Measurements from ENCODE around the gene RELN. TPM values are rescaled to one million over a fixed set of nuclear protein-coding genes. Genes with fewer than 3 reads are reported as not detected.
A peak's percentile ranks its signal among the peaks of the same experiment; 100 is the strongest.
"Not testable (repeated sequence)": the region's sequence is repeated elsewhere in the genome, so short reads cannot be mapped to it uniquely, and the experiment has no call there.

RELN gene
- total RNA-seq, 1 experiment from 2014 or later, result 0.02 TPM

GRCh38 chr7:103944230-103944900 is 45.1 kb downstream of the RELN start:
- DNase-seq (ENCODE audit: low read depth), result no peak

- no peak for DNase-seq (ENCODE audit: low read depth)
Measured at GRCh38 chr7:103941976-103942375, 47.5 kb downstream of the RELN start.

GRCh38 chr7:103940382-103941268 is 48.8 kb downstream of the RELN start:
- DNase-seq (ENCODE audit: low read depth), result no peak

- no peak for DNase-seq (ENCODE audit: low read depth)
Measured at GRCh38 chr7:103937680-103938079, 51.8 kb downstream of the RELN start.

- no peak for DNase-seq (ENCODE audit: low read depth)
Measured at GRCh38 chr7:103936558-103936957, 52.9 kb downstream of the RELN start.

- no peak for DNase-seq (ENCODE audit: low read depth)
Measured at GRCh38 chr7:103934508-103934907, 55.0 kb downstream of the RELN start.

- no peak for DNase-seq (ENCODE audit: low read depth)
Measured at GRCh38 chr7:103932389-103932788, 57.1 kb downstream of the RELN start.

GRCh38 chr7:103929901-103930311 is 59.6 kb downstream of the RELN start:
- DNase-seq (ENCODE audit: low read depth), result no peak

- no peak for DNase-seq (ENCODE audit: low read depth)
Measured at GRCh38 chr7:103928581-103928980, 60.9 kb downstream of the RELN start.

GRCh38 chr7:103924184-103924583 is 65.3 kb downstream of the RELN start:
- no peak for DNase-seq (ENCODE audit: low read depth)

- DNase-seq (ENCODE audit: low read depth), result no peak
Measured at GRCh38 chr7:103922407-103922806, 67.1 kb downstream of the RELN start.

GRCh38 chr7:103921692-103922091 is 67.8 kb downstream of the RELN start:
- DNase-seq (ENCODE audit: low read depth), result no peak

- no peak for DNase-seq (ENCODE audit: low read depth)
Measured at GRCh38 chr7:103919272-103919868, 70.1 kb downstream of the RELN start.

- no peak for DNase-seq (ENCODE audit: low read depth)
Measured at GRCh38 chr7:103918631-103919271, 70.7 kb downstream of the RELN start.

- DNase-seq (ENCODE audit: low read depth), result peak; percentile 42
Measured at GRCh38 chr7:103915680-103916357, 73.6 kb downstream of the RELN start.

GRCh38 chr7:103914147-103914899 is 75.1 kb downstream of the RELN start:
- DNase-seq (ENCODE audit: low read depth), result peak; percentile 2

- DNase-seq (ENCODE audit: low read depth), result no peak
Measured at GRCh38 chr7:103912891-103913605, 76.4 kb downstream of the RELN start.

GRCh38 chr7:103911015-103911414 is 78.4 kb downstream of the RELN start:
- not testable (repeated sequence) for DNase-seq (ENCODE audit: low read depth)

- no peak for DNase-seq (ENCODE audit: low read depth)
Measured at GRCh38 chr7:103905997-103906396, 83.5 kb downstream of the RELN start.

GRCh38 chr7:103902917-103903316 is 86.5 kb downstream of the RELN start:
- DNase-seq (ENCODE audit: low read depth), result no peak
